ENCODE results near the gene BAX. TPM values are rescaled to one million over a fixed set of nuclear protein-coding genes. Genes with fewer than 3 reads are reported as not detected.

The BAX gene
- polyA plus RNA-seq, 4 donors, result 58.1 to 90.7 (median 76.4) TPM

DNA sequence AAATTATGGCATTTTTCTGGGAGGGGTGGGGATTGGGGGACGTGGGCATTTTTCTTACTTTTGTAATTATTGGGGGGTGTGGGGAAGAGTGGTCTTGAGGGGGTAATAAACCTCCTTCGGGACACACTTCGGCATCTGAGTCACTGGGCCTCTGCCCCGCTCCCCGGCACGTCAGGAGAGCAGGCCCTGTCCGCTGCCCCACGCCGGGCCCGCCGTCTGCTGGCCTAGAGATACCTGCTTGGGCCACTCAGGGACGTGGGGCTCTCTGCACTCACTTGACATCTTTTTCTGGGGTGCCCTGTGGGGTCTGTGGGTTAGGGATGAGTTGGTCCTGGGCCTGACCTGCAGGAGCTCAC is 7.0 kb downstream of the BAX start:
- DNase-seq (ENCODE audit: low read depth in 4 of 4, low spot score in 2 of 4), result no peak

DNA sequence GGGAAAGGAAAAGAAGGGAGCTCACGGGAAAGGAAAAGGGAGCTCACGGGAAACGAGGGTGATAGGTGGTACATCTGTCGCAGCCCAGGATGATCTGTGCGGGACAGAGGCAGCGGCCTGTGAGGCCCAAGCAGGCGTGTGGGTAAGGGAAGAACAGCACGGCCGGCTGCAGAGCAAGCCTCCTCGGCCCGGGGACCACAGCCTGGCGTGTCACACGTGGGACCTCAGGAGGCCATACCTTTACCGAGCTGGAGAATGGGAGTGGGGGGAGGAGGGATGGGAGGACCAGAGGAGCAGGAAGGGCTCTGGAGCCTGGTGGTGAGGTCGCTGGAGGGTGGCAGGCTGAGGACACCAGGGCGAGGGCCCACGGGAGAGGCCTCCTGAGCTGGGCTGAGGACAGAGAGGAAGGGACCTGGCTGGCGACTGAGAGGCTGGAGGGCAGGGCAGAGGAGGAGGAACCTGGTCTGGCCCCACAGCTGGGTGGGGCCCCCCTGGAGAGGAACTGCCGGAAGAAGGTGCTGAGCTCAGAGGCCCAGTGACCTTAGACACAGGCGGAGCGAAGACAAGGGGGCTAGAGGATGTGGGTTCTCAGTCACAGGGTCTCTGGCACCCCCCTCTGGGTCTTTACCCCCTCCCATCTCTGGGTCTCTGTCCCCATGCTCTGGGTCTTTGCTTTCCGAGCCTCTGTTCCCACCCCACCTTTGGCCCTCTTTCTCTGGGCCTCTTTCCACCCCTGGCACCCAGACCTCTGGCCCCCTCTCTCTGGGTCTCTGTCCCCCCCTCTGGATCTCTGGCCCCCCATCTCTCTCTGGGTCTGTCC is 7.6 kb downstream of the BAX start:
- DNase-seq (ENCODE audit: low read depth in 4 of 4, low spot score in 2 of 4), result no peak

DNA sequence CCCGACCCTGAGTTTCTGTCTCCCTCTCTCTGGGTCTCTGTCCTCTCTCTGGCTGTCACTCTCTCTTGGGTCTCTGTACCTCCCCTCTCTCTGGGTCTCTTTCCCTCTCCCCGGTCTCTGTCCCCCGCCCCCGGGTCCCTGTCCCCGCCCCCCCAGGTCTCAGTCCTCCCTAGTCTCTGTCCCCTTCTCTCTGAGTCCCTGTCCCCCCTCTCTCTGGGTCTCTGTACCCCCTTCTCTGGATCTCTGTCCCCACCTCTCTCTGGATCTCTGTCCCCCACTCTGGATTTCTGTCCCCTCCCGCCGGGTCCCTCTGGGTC is 8.1 kb downstream of the BAX start:
- DNase-seq (ENCODE audit: low read depth in 4 of 4, low spot score in 2 of 4), result no peak

DNA sequence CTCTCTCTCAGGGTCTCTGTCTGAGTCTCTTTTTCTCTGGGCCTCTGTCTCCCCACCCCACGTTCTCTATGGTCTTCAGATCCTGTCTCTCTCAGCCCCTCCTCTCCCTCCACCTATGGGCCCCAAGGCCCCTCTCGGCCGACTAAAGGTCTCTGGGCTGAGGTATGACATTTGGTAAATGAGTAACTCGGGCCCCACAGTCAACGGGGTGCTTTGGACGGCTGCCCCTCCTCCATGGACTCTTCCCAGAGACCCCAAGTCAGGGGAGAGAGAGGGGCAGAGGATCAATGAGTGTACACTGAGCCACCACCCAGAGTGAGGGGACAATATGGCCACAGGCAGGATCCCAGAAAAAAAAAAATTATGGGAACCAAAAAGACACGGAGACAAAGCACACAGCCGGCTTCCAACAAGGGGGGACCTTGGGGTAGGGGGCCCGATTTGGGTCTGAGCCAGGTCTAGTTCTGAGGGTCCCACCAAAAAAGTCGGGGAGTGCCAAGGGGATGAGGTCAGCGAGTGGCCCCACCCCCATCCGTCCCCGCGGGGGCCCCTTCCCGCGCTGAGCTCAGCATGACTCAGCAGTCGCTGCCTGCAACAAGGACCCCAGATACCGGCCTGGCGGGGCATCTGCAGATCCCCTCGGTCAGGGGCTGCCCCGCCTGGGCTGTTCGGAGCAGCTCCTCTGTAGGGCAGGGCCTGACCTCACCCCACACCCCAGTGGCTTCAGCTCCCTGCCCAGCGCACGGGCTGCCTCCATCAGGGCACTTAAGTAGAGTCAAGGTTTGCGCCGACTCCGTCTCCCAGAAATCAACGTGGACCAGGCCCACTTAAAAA is 8.9 kb downstream of the BAX start:
- no peak for DNase-seq (ENCODE audit: low read depth in 4 of 4, low spot score in 2 of 4)

DNA sequence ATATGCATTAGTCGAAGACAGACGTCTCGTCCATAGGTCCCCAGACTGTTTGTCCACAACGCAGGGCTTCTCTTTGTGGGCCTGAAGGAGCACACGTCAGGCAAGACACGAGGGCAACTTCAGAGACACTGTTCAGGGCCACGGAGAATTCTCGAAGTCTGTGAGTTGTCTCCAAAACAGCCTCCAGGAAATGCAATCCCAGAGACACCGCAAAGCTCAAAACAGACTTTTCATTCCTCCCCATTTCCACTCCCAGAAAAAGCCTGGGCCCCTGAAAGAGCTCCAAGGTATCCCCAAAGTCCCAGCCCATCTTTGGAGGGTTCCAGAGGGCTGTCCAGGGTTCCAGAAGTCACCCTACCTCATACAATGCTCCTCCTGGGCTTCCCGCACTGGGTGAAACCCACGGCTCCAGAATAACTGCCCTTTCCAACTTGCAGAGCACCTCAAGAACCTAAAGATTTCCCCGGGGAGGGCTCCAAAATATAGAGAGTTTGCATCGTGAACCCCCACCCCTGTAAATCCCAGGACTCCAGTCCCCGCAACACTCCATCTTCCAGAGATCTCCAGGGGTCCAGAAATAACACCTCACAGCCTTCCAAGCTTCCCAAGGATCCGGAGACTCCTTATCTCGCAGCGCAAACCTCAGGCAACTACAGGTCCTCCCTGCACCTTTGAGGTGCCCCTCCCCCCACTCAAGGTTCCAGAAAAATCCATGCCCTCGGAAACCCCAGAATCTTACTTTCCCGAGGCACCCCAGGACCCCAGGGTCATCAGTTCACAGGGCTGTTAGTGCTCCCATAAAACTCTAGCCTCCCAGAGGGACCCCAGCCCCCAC is 9.7 kb downstream of the BAX start:
- DNase-seq (ENCODE audit: low read depth in 4 of 4, low spot score in 2 of 4), result no peak

DNA sequence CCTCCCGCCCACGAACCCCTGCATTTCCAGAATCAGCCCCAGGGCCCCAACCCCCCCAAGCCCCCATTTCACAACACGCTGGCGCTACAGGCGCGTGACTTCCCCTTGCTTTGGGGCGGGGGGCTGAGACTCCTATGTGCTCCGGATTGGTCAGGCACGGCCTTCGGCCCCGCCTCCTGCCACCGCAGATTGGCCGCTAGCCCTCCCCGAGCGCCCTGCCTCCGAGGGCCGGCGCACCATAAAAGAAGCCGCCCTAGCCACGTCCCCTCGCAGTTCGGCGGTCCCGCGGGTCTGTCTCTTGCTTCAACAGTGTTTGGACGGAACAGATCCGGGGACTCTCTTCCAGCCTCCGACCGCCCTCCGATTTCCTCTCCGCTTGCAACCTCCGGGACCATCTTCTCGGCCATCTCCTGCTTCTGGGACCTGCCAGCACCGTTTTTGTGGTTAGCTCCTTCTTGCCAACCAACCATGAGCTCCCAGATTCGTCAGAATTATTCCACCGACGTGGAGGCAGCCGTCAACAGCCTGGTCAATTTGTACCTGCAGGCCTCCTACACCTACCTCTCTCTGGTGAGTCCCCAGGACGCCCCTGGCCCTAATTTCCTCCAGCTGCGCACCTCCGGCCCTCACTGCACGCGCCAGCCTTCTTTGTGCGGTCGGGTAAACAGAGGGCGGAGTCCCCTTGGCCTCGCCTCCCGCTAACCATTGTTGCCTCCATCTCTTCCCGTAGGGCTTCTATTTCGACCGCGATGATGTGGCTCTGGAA is 10.5 kb downstream of the BAX start, which contains the start of gene FTL:
Gene FTL, plus strand, starts transcription at position 270 of the 766 bp plus-strand sequence. Its CDS starts 199 bp downstream, at position 469.
- peak; percentile 81 to 91 (median 90) for DNase-seq (ENCODE audit: low read depth in 4 of 4, low spot score in 2 of 4)

DNA sequence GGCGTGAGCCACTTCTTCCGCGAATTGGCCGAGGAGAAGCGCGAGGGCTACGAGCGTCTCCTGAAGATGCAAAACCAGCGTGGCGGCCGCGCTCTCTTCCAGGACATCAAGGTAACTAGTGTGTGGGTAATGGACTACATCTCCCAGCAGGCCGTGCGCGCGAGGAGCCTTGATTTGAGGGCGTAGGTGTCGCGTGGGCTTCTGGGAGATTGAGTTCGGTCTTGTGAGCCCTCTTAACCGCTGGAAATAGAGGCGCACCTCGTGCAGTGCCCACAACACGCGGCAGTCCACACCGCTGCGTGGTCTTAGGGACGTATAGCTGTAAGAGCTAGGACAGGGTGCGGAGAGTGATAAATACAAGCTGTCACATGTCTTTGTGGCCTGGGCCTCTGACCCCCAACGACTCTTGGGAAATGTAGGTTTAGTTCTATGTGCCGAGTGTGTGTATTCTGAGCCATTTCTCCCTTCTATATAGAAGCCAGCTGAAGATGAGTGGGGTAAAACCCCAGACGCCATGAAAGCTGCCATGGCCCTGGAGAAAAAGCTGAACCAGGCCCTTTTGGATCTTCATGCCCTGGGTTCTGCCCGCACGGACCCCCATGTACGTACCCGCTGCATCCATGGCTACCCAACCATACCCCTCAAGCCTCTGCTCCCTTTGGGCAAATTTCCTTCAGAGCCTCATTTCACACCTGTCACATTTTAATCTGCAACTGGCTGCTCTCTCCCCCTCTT is 11.3 kb downstream of the BAX start:
- peak; percentile 65 to 87 (median 80) for DNase-seq (ENCODE audit: low read depth in 4 of 4, low spot score in 2 of 4)

DNA sequence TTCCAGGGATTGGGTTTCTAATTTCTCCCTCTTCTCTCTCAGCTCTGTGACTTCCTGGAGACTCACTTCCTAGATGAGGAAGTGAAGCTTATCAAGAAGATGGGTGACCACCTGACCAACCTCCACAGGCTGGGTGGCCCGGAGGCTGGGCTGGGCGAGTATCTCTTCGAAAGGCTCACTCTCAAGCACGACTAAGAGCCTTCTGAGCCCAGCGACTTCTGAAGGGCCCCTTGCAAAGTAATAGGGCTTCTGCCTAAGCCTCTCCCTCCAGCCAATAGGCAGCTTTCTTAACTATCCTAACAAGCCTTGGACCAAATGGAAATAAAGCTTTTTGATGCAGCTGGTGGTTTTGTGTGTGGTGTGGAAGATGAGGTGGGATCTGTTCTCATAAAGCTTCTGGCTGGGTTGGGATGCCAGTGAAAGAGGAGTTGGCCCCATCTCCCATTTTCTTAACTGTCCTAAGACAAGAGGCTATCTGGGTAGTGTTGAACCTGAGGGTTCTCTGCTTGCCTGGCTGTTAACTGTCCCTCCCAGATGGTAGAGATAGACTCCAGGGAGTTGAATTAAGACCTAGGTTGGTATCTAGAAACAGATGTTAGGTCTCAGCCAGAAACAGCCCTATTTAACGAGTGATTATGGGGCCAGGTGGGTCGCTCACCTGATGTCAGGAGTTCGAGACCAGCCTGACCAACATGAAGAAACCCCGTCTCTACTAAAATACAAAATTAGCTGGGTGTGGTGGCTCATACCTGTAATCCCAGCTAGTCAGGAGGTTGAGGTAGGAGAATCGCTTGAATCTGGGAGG is 12.1 kb downstream of the BAX start:
- no peak for DNase-seq (ENCODE audit: low read depth in 4 of 4, low spot score in 2 of 4)

DNA sequence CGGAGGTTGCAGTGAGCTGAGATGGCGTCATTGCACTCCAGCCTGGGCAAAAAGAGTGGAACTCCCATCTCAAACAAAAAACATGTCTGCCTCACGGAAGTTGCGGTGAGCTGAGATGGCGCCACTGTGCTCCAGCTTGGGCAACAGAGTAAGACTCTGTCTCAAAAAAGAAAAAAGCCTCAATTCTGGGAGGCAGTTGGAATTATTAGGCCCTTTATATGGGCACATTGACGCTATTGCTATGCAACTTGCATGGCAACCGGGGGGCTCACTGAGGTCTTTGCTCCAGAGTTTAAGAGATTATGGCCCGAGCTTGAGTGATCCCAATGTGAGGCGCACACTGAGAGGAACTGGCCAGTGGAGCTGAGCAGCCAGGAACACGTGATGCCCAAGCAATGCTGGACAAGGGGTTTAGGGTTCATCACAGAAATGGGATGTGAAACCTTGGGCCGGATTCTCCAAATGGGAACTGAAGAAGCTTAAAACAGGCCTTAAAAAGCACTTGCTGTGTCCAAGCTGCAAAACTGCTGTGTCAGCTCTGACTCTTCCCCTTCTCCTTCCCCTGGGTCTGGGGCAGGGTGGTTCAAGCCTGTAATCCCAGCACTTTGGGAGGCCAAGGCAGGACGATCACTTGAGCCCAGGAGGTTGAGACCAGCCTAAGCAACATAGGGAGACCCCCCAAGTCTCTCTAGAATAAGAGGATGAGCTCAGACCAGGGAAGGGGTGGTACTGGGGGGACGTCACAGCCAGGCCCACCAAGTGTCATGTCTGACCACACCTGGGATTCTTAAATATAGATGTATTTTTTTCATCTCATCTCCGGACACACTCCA is 12.9 kb downstream of the BAX start:
- no peak for DNase-seq (ENCODE audit: low read depth in 4 of 4, low spot score in 2 of 4)

DNA sequence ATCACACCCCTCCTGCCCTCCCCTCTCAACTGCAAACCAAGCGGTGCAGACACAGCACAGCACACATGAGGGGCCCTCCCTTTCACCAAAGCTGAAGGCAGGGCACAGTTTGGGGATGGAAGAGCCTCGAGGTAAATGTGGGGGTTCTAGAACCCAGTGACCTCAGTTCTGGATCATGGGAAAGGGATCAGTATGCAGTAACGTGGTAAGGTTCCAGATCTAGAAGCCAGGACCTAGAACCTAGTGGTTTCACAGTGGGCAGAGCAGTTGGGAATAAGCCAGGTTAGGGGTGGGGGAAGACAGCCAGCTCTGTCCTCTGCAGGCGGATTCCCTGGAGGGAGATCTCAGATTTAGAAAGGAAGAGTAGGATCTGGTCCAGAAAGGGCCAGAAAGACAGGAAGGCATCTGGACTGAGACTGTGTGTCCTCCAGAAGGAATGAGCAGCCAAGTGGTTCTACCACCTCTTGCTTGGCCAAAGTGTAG is 13.5 kb downstream of the BAX start:
- no peak for DNase-seq (ENCODE audit: low read depth in 4 of 4, low spot score in 2 of 4)

DNA sequence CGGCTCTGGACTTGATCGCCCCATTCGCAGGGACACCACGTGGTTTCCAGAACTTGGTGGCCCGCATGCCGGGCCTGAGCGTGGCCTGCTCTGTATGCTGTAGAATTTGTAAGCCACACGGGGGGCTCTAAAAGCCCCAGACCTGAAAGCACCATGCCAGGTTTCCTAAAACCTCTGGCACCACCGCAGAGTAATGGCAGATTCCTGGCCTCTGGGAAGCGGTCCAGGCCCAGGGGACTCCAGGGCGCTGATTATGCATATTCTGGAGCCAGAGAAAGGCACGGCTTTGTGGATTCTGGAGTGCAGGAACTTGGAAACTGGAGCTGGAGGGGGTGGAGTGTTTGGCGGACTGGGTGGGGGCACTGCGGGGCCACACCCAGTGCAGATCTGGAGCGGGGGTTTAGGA is 14.1 kb downstream of the BAX start:
- no peak for DNase-seq (ENCODE audit: low read depth in 4 of 4, low spot score in 2 of 4)

DNA sequence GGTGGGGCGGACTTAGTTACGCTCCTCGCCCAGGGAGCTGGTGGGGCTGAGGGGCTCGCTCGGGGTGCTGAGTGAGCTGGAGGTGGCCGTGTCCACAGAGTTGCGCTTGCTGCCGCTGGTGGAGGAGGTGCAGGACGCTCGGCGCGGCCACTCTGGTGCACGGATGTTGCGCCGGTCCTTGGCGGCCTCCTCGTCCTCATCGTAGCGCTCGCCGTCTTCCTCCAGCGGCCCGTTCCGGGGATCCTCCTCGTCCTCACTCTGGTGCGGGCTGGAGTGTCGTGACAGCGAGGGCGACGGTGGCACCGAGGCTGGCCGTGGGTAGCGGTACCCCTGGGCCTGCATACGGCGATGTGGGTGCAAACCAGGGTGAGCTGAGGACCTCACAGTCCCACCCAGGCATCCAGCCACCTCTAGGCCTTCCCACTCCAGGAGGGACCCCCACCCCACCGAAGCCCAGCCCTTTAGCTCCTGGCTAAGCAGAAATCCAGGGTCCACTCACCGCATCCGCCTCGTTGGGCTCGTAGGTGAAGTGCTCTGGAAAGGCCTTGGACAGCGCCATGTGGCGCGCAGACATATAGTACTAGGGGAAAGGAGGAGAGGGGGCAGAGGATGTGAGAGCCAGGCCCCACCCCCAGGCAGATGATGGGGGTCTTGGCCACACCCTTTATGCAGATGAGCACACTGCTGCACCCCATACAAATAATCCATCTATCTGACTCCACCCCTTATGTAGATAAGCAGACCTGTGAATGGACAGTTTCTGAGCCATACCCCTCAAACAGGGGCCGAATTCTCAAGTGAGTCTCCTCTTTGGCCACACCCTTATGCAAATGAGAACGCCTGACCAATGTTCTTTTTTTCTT is 14.8 kb downstream of the BAX start:
- DNase-seq (ENCODE audit: low read depth in 4 of 4, low spot score in 2 of 4), result no peak

DNA sequence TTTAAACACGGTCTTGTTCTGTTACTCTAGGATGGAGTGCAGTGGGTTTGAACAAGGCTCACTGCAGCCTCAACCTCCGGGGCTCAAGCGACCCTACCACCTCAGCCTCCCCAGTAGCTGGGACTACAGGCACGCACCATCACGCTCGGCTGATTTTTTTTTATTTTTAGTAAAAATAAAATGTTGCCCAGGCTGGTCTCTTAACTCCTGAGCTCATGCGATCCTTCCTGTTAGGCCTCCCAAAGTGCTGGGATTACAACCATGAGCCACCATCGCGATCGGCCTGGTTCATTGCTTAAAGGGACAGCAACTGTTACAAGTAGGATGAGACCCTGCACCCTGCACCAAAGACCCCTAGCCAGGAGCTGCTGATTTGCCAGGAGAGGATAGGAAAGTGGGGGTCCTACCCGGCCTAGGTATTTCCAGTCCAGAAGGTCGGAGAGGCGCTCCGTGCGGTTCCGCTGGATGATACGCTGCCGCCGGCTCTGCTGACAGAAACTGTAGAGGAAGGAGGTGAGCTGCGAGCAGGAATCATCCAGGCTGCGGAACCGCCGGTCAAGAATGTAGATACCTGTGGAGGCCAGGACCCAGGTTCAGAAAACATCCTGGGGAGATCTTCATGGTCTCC is 15.6 kb downstream of the BAX start:
- DNase-seq (ENCODE audit: low read depth in 4 of 4, low spot score in 2 of 4), result no peak

DNA sequence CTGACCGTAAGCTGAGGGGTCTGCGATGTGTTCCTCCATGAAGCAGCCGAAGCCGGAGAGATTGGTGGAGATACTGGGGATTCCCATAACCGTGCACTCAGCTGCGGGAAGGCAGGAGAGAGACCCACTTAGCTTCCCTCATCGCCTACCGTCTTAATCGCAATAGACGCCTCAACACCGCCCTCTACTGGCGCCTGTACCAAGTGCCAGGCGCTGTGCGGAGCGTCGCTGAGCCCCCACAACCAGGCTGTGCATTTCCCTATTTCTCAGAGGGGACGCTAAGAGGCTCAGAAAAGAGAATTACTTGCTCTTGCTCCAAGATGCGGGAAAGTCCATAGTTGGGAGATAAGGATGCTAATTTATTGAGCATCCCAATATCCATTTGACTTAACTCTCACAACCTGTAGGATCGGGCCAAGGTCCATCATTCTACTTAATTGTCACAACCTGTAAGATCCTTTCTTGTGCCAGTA is 16.3 kb downstream of the BAX start:
- DNase-seq (ENCODE audit: low read depth in 4 of 4, low spot score in 2 of 4), result no peak

DNA sequence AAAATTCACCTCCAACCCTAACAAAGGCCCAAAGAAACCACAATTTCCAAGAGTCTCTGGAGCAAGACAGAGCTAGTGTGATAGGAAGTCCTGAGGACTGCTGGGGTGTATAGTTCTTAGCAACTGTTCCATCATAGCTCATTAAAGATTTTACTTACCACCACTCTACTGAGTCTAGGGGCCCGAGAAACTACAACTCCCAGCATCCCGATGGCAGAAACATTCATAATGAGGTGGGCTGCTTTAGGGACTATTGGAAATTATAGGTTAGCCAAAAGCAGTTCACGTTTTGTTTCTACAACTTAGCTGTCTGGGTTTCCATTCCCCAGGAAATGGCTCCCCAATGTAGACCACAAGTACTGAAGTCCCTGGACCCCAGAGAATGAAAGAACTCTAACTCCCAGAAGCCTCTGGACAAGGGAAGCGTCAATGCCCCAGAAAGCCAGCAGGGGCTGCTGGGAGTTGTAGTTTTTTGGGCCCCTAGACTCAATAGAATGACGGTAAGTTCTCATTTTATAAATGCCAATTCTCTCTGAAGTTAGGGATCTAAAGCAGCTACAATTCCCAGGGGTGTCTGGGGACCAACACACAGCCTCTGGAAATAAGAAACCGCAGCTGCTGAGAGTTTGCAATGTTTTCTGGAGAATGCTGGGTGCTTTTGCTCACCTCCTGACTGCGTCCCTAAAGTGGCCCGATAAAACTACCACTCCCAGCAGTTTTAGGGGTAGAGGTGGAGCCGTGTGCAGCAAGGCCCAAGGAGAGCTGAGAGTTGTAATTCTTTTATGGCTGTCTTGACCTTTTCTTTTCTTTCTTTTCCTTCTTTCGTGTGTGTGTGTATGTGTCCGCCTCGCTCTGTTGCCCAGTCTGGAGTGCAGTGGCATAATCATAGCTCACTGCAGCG is 21.5 kb downstream of the BAX start:
- no peak for DNase-seq (ENCODE audit: low read depth in 4 of 4, low spot score in 2 of 4)
